BLaER1 (cell line): Measurements from ENCODE around the gene MID1.

ENCODE experiments used
- H3K27ac ChIP-seq: shearing (Covaris generic); formaldehyde crosslinking; 2 replicates; pipeline ENCODE4 v1.8.1; 2022
- H3K27me3 ChIP-seq: shearing (Covaris generic); formaldehyde crosslinking; 2 replicates; pipeline ENCODE4 v1.8.1; 2022
- H3K36me3 ChIP-seq: shearing (Covaris generic); formaldehyde crosslinking; 2 replicates; pipeline ENCODE4 v1.8.1; 2022
- H3K4me1 ChIP-seq: shearing (Covaris generic); formaldehyde crosslinking; 2 replicates; pipeline ENCODE4 v1.8.1; 2022
- H3K4me2 ChIP-seq: shearing (Covaris generic); formaldehyde crosslinking; 2 replicates; pipeline ENCODE4 v1.8.1; 2022
- H3K4me3 ChIP-seq: shearing (Covaris generic); formaldehyde crosslinking; 2 replicates; pipeline ENCODE4 v1.8.1; 2022
- H3K9ac ChIP-seq: shearing (Covaris generic); formaldehyde crosslinking; 2 replicates; pipeline ENCODE4 v1.8.1; 2022
- H3K9me3 ChIP-seq: shearing (Covaris generic); formaldehyde crosslinking; 2 replicates; pipeline ENCODE4 v1.8.1; 2022
- H4K20me1 ChIP-seq: shearing (Covaris generic); formaldehyde crosslinking; 2 replicates; pipeline ENCODE4 v1.8.1; 2022
- Cebpa-rat ChIP-seq: shearing (Covaris generic); IDR thresholded peaks from 2 replicates; pipeline ENCODE4 v1.8.1; 2022

Gene MID1

GRCh38 chrX:10471418-10471817, 149.0 kb downstream of the MID1 start:
- Histone ChIP-seq H3K9ac (no peak overlapping the region), H3K27me3 (peaks cover 92% of the 10 kb centered on the region), H3K4me1 (peaks cover 17% of the 10 kb centered on the region), H4K20me1 (no peaks in the 10 kb centered on the region), H3K4me2 (no peak overlapping the region), H3K27ac (no peak overlapping the region), H3K9me3 (no peaks in the 10 kb centered on the region), H3K36me3 (no peaks in the 10 kb centered on the region), H3K4me3 (no peak overlapping the region)
- TF ChIP-seq Cebpa-rat: no peak

GRCh38 chrX:10470009-10470408, 150.4 kb downstream of the MID1 start:
- peaks cover 17% of the 10 kb centered on the region for H3K4me1 ChIP-seq
- no peaks in the 10 kb centered on the region for H4K20me1 ChIP-seq
- peaks cover 91% of the 10 kb centered on the region for H3K27me3 ChIP-seq
- H3K36me3 ChIP-seq: no peaks in the 10 kb centered on the region
- no peak overlapping the region for H3K9ac ChIP-seq
- H3K4me2 ChIP-seq: no peak overlapping the region
- TF ChIP-seq Cebpa-rat: no peak
- H3K9me3 ChIP-seq: no peaks in the 10 kb centered on the region
- H3K27ac ChIP-seq: no peak overlapping the region
- H3K4me3 ChIP-seq: no peak overlapping the region

- Histone ChIP-seq H4K20me1 (no peaks in the 10 kb centered on the region), H3K4me1 (peaks cover 17% of the 10 kb centered on the region), H3K27me3 (peaks cover 90% of the 10 kb centered on the region), H3K27ac (no peak overlapping the region), H3K4me2 (peak overlapping the region; percentile 29; the same call in 1 of the 2 replicates), H3K9me3 (no peaks in the 10 kb centered on the region), H3K9ac (no peak overlapping the region), H3K4me3 (no peak overlapping the region), H3K36me3 (no peaks in the 10 kb centered on the region)
- no peak for TF ChIP-seq Cebpa-rat
Measured at GRCh38 chrX:10467793-10468192, 152.6 kb downstream of the MID1 start.

- no peak for TF ChIP-seq Cebpa-rat
- no peaks in the 10 kb centered on the region for H4K20me1 ChIP-seq
- no peak overlapping the region for H3K4me2 ChIP-seq
- peaks cover 17% of the 10 kb centered on the region for H3K4me1 ChIP-seq
- peaks cover under 1% of the 10 kb centered on the region; the same call in 1 of the 2 replicates for H3K9me3 ChIP-seq
- no peak overlapping the region for H3K27ac ChIP-seq
- H3K36me3 ChIP-seq: no peaks in the 10 kb centered on the region
- no peak overlapping the region for H3K9ac ChIP-seq
- no peak overlapping the region for H3K4me3 ChIP-seq
- peaks cover 88% of the 10 kb centered on the region for H3K27me3 ChIP-seq
Measured at GRCh38 chrX:10465254-10465653, 155.1 kb downstream of the MID1 start.

- Histone ChIP-seq H3K9ac (no peak overlapping the region), H3K4me1 (no peaks in the 10 kb centered on the region), H3K4me3 (no peak overlapping the region), H3K9me3 (peaks cover 5% of the 10 kb centered on the region; the same call in 1 of the 2 replicates), H3K4me2 (no peak overlapping the region), H3K36me3 (no peaks in the 10 kb centered on the region), H4K20me1 (no peaks in the 10 kb centered on the region), H3K27me3 (peaks cover 58% of the 10 kb centered on the region), H3K27ac (no peak overlapping the region)
- TF ChIP-seq Cebpa-rat: no peak
Measured at GRCh38 chrX:10457092-10457491, 163.3 kb downstream of the MID1 start.

- no peaks in the 10 kb centered on the region for H3K4me1 ChIP-seq
- no peaks in the 10 kb centered on the region for H4K20me1 ChIP-seq
- TF ChIP-seq Cebpa-rat: no peak
- H3K4me2 ChIP-seq: no peak overlapping the region
- no peak overlapping the region for H3K27ac ChIP-seq
- no peak overlapping the region for H3K9ac ChIP-seq
- H3K4me3 ChIP-seq: no peak overlapping the region
- H3K36me3 ChIP-seq: no peaks in the 10 kb centered on the region
- no peaks in the 10 kb centered on the region; the same call in 1 of the 2 replicates for H3K9me3 ChIP-seq
- peaks cover 58% of the 10 kb centered on the region for H3K27me3 ChIP-seq
Measured at GRCh38 chrX:10453945-10454344, 166.4 kb downstream of the MID1 start.

- Histone ChIP-seq H3K4me2 (no peak overlapping the region), H3K4me3 (no peak overlapping the region), H3K27me3 (peaks cover 72% of the 10 kb centered on the region), H3K36me3 (no peaks in the 10 kb centered on the region), H4K20me1 (no peaks in the 10 kb centered on the region), H3K9ac (no peak overlapping the region), H3K9me3 (no peaks in the 10 kb centered on the region), H3K27ac (no peak overlapping the region), H3K4me1 (no peaks in the 10 kb centered on the region)
- no peak for TF ChIP-seq Cebpa-rat
Measured at GRCh38 chrX:10450959-10451355, 169.4 kb downstream of the MID1 start.

GRCh38 chrX:10450229-10450958, 170.0 kb downstream of the MID1 start:
- no peaks in the 10 kb centered on the region for H3K4me1 ChIP-seq
- H4K20me1 ChIP-seq: no peaks in the 10 kb centered on the region
- no peaks in the 10 kb centered on the region for H3K36me3 ChIP-seq
- no peak overlapping the region for H3K4me2 ChIP-seq
- no peak overlapping the region for H3K27ac ChIP-seq
- H3K9me3 ChIP-seq: no peaks in the 10 kb centered on the region
- H3K9ac ChIP-seq: no peak overlapping the region
- no peak for TF ChIP-seq Cebpa-rat
- H3K27me3 ChIP-seq: peaks cover 78% of the 10 kb centered on the region
- no peak overlapping the region for H3K4me3 ChIP-seq

GRCh38 chrX:10447564-10448214, 172.7 kb downstream of the MID1 start:
- no peaks in the 10 kb centered on the region for H3K9me3 ChIP-seq
- no peaks in the 10 kb centered on the region for H3K4me1 ChIP-seq
- H3K27me3 ChIP-seq: peaks cover 87% of the 10 kb centered on the region
- no peaks in the 10 kb centered on the region for H3K36me3 ChIP-seq
- H3K27ac ChIP-seq: no peak overlapping the region
- no peak overlapping the region for H3K4me3 ChIP-seq
- H3K9ac ChIP-seq: no peak overlapping the region
- no peak overlapping the region for H3K4me2 ChIP-seq
- no peak for TF ChIP-seq Cebpa-rat
- no peaks in the 10 kb centered on the region for H4K20me1 ChIP-seq

- Histone ChIP-seq H3K9ac (no peak overlapping the region), H3K27ac (no peak overlapping the region), H3K27me3 (peaks cover 86% of the 10 kb centered on the region), H3K4me1 (no peaks in the 10 kb centered on the region), H3K4me2 (no peak overlapping the region), H3K9me3 (no peaks in the 10 kb centered on the region), H4K20me1 (no peaks in the 10 kb centered on the region), H3K4me3 (no peak overlapping the region), H3K36me3 (no peaks in the 10 kb centered on the region)
- no peak for TF ChIP-seq Cebpa-rat
Measured at GRCh38 chrX:10444204-10444603, 176.2 kb downstream of the MID1 start.
